HepG2 (cell line): ENCODE measurements around the gene RBM47. TPM values are rescaled to one million over a fixed set of nuclear protein-coding genes. Genes with fewer than 3 reads are reported as not detected.

ENCODE experiments used
- ATAC-seq: fragments of 200-7000 bp; cut with Tn5 transposase; 3 replicates; pipeline ENCODE4 v1.9.1; 2020; ENCODE audit warnings: mild to moderate bottlenecking, moderate library complexity
- BruUV-seq: library from RNA; stranded (reverse); fragments of 400-500 nt; replicated peaks from 2 replicates; lab custom pipeline; 2021; lab: Mats Ljungman, UMichigan
- CTCF ChIA-PET: fragments of 300-600 bp; formaldehyde crosslinking; extraction: SDS; loops from one replicate; lab custom pipeline; 2021; ENCODE audit warnings: low total read pairs, inconsistent platforms, low intra/inter-chr PET ratio; lab: Yijun Ruan, JAX
- POLR2A ChIA-PET: fragments of 350-600 bp; sonication (Branson Sonifier 250); formaldehyde crosslinking; loops from one replicate; lab custom pipeline; 2020; ENCODE audit warnings: antibody characterized with exemption, inconsistent platforms; lab: Yijun Ruan, JAX
- DNase-seq: peaks from one replicate; pipeline ENCODE4 v3.0.0-alpha.2; 2015; ENCODE audit warnings: low spot score
- FAIRE-seq: peaks from 3 replicates; lab custom pipeline; 2011; peaks lifted over from hg19 to GRCh38; lab: Jason Lieb, UNC
- H2AFZ ChIP-seq: one replicate; pipeline ENCODE4 v1.6.1; 2011; ENCODE audit warnings: low read length, inconsistent platforms
- H3K27ac ChIP-seq: fragments of 300-600 bp; 3 replicates; pipeline ENCODE4 v1.8.0; 2011; ENCODE audit warnings: mixed run types, mild to moderate bottlenecking, mixed read lengths, low read length, inconsistent platforms; ENCODE audit not compliant: insufficient read depth; ENCODE audit errors: extremely low read length
- H3K27me3 ChIP-seq, 2 experiments: fragments of 200-600 bp in 1 of 2; 2 replicates in 1 of 2; 3 replicates in 1 of 2; pipeline versions ENCODE4 v1.6.0 to v1.8.0; 2011; ENCODE audit warnings: low read length in 2 of 2, mild to moderate bottlenecking in 2 of 2, moderate library complexity in 2 of 2, inconsistent platforms in 1 of 2; ENCODE audit not compliant: insufficient read depth in 2 of 2, control insufficient read depth in 1 of 2
- H3K36me3 ChIP-seq, 2 experiments: fragments of 200-600 bp in 1 of 2; replicated peaks in 1 of 2; 2 replicates in 1 of 2; 3 replicates in 1 of 2; pipeline versions ENCODE4 v1.5.1 to v1.8.0; 2011; ENCODE audit warnings: low read length in 2 of 2, inconsistent platforms in 1 of 2; ENCODE audit not compliant: insufficient read depth in 2 of 2, control insufficient read depth in 1 of 2
- H3K4me1 ChIP-seq: 2 replicates; pipeline ENCODE4 v1.5.1; 2012; ENCODE audit warnings: low read length, inconsistent platforms; ENCODE audit not compliant: insufficient read depth
- H3K4me2 ChIP-seq: 2 replicates; pipeline ENCODE4 v1.6.0; 2011; ENCODE audit warnings: low read depth, low read length, inconsistent platforms
- H3K4me3 ChIP-seq, 3 experiments: fragments of 200-600 bp in 1 of 3; sonication (generic), shearing (Covaris generic) in 1 of 3; replicated peaks in 1 of 3; 2 replicates each; pipeline ENCODE4 v1.5.1; 2011 to 2016; ENCODE audit warnings: low read length in 3 of 3, inconsistent platforms in 2 of 3, low read depth in 2 of 3, mild to moderate bottlenecking in 2 of 3, control low read depth in 1 of 3, mixed read lengths in 1 of 3; ENCODE audit not compliant: insufficient read depth in 1 of 3
- H3K79me2 ChIP-seq: one replicate; pipeline ENCODE4 v1.6.1; 2011; ENCODE audit warnings: low read length, inconsistent platforms; ENCODE audit not compliant: insufficient read depth
- H3K9ac ChIP-seq: 2 replicates; pipeline ENCODE4 v1.6.0; 2011; ENCODE audit warnings: mild to moderate bottlenecking, low read depth, low read length, inconsistent platforms; ENCODE audit not compliant: insufficient read depth
- H3K9me3 ChIP-seq: 2 replicates; pipeline ENCODE4 v1.5.1; 2012; ENCODE audit warnings: mild to moderate bottlenecking, low read length
- H4K20me1 ChIP-seq: 2 replicates; pipeline ENCODE4 v1.6.0; 2011; ENCODE audit warnings: inconsistent platforms, mild to moderate bottlenecking, low read length, moderate library complexity; ENCODE audit not compliant: insufficient read depth
- CSRNP2 ChIP-seq: sonication (generic); formaldehyde crosslinking; conservative IDR thresholded peaks from 2 replicates; pipeline ENCODE4 v1.8.0; 2022; ENCODE audit warnings: low read depth, missing genetic modification reagents
- TBX2 ChIP-seq: sonication (generic); formaldehyde crosslinking; IDR thresholded peaks from 2 replicates; pipeline ENCODE4 v1.5.0; 2020; ENCODE audit warnings: missing genetic modification reagents, mild to moderate bottlenecking, borderline replicate concordance
- ZBTB40 ChIP-seq, 2 experiments: fragments of 450-650 bp in 1 of 2; sonication (generic) in 1 of 2; formaldehyde crosslinking in 1 of 2; IDR thresholded peaks; 2 replicates each; pipeline versions ENCODE4 v1.6.1 to v1.8.0; 2016 to 2022; ENCODE audit warnings: antibody characterized with exemption in 1 of 2, mild to moderate bottlenecking in 1 of 2, missing genetic modification reagents in 1 of 2
- ZMAT5 ChIP-seq: sonication (generic); formaldehyde crosslinking; IDR thresholded peaks from 2 replicates; pipeline ENCODE4 v1.5.0; 2020; ENCODE audit warnings: mild to moderate bottlenecking, low read depth, missing genetic modification reagents, borderline replicate concordance
- WGBS: methylation state at CpG from one replicate; pipeline ENCODE4 v1.1.6; 2017; ENCODE audit warnings: low lambda C conversion rate; 5-methylcytosine and 5-hydroxymethylcytosine counted together
- in situ Hi-C: cut with HindIII; loops from 2 replicates; pipeline ENCODE4 v1.10.0; 2017; ENCODE audit warnings: low pct_unique_long_range_greater_than_20kb; ENCODE audit not compliant: extremely low pct_ligation_motif_present
- intact Hi-C: fragments of 100-400 bp; cut with micrococcal nuclease; formaldehyde crosslinking; loops from one replicate; pipeline ENCODE4 v1.10.0; 2022; ENCODE audit not compliant: unreplicated experiment
- polyA plus RNA-seq, 8 experiments: library from polyadenylated mRNA; depleted of rRNA in 3 of 8; stranded (reverse) in 7 of 8; unstranded in 1 of 8; fragments of >200 nt; fragmentation: Illumina TruSeq in 4 of 8; extraction: Trizol in 4 of 8; gene quantifications; 2 replicates each; pipeline versions ENCODE4 v1.2.1 to v1.2.3, GENCODE V29; 2011 to 2016; ENCODE audit warnings: low read depth in 4 of 8, missing spikeins in 1 of 8, mixed read lengths in 1 of 8; ENCODE audit not compliant: insufficient read depth in 1 of 8
- total RNA-seq, 5 experiments: library from RNA; depleted of rRNA; stranded (reverse); fragments of >200 nt; fragmentation: Illumina TruSeq; extraction: Trizol; gene quantifications; 2 replicates each; pipeline ENCODE4 v1.2.3, GENCODE V29; 2016; ENCODE audit warnings: low read depth in 1 of 5

The RBM47 gene
- total and polyA plus RNA-seq, 2 of the 13 experiments (the other 11 are each of a cell fraction or from before 2014, with no cell fraction given), result 1.2 to 2.5 TPM

GRCh38 chr4:40603281-40603680 is 26.4 kb downstream of the RBM47 start (continued):
- TF ChIP-seq CSRNP2 (CRISPR knock-in tag), result no peak

GRCh38 chr4:40601641-40602040 is 28.0 kb downstream of the RBM47 start:
- no TSS peak for BruUV-seq
- DNase-seq (no peak), FAIRE-seq (no peak), ATAC-seq (no peak)
- no peak overlapping the region for H3K4me2 ChIP-seq
- in situ Hi-C loops, result no loop called here
- ChIA-PET CTCF (no interaction called here), POLR2A (no interaction called here)
- no peaks in the 10 kb centered on the region for H3K4me1 ChIP-seq
- H3K27ac ChIP-seq, result no peak overlapping the region
- H4K20me1 ChIP-seq, result no peaks in the 10 kb centered on the region
- intact Hi-C loops, result no loop called here
- H3K36me3 ChIP-seq, result no peaks in the 10 kb centered on the region
- no peak overlapping the region for H3K9ac ChIP-seq
- WGBS, result 75% methylated on average over 7 of the region's 7 CpGs
- H3K4me3 ChIP-seq, result no peak overlapping the region
- H3K27me3 ChIP-seq, result no peaks in the 10 kb centered on the region
- no peaks in the 10 kb centered on the region for H3K79me2 ChIP-seq
- no peak overlapping the region for H2AFZ ChIP-seq
- H3K9me3 ChIP-seq, result no peaks in the 10 kb centered on the region
- TF ChIP-seq ZBTB40 (IDR thresholded peaks at IDR 0.05) (no peak), ZBTB40 (CRISPR knock-in tag; IDR thresholded peaks at IDR 0.05) (no peak), ZMAT5 (CRISPR knock-in tag) (no peak), TBX2 (CRISPR knock-in tag) (no peak)
